ENCODE data around the gene DHX35. TPM values are rescaled to one million over a fixed set of nuclear protein-coding genes. Genes with fewer than 3 reads are reported as not detected.

DHX35 gene
- total and polyA plus RNA-seq, 2 experiments from 2014 or later, result 8.3 to 25.9 TPM

DNA sequence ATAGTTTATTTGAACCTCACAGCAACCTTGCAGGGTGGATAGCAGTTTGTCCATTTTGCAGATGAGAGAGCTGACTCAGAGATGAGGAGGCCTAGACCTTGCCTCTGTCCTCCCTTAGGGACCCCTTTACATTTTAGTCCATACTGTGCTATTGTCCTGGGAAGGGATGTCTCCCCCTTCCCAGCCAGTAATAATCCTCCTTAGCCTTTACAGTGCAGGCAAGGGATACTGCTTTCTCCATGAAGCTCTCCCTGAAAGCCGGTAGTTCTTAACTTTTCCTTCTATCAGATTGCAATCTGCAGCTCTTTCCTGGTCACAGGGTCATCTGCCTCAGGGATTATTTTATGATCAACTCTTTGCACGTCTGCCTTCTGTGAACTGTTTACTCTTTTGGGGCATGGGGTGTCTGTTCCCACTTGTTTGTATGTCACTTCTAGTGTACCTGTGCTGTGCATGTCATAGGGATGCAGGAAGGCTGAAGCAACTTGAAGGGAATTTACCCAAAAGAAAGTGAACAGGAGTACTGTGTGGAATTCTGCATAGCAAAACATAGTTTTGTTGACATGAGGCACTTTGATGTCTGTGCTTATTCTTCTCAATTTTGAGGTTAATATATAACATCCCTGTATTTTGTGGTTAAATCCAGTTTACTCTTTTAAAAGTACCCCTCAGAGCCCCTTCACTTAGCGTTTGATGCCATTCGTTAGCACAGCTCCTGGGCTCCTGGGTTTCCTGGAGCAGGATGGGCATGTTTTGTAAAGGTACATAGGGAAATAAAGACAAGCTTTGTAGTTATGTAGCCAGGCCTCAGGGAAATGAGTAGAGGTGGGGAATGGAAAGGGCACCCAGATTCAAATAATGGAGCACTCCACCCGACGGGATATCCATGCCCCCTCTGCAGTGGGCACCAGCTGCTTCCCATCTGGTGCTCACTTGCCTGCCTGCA, 38.1 kb downstream of the DHX35 start:
- Mint-ChIP-seq H3K27ac (no peak overlapping the region), H3K27me3 (ENCODE audit: insufficient read depth, low read depth, poor library complexity) (no peaks in the 10 kb centered on the region), H3K4me3 (no peak overlapping the region), H3K4me1 (no peaks in the 10 kb centered on the region), H3K36me3 (ENCODE audit: low read depth) (peaks cover 45% of the 10 kb centered on the region), H3K9me3 (no peaks in the 10 kb centered on the region)
- Histone ChIP-seq H3K27ac (ENCODE audit: low read depth) (no peak overlapping the region), H2AFZ (no peak overlapping the region), H3K27me3 (ENCODE audit: insufficient read depth) (no peaks in the 10 kb centered on the region), H3F3A (replicated peaks; ENCODE audit: low read depth) (no peaks in the 10 kb centered on the region), H4K20me1 (replicated peaks; ENCODE audit: insufficient read depth) (peaks cover 4% of the 10 kb centered on the region; the same call in 1 of the 2 replicates), H3K9me2 (ENCODE audit: insufficient read depth) (no peaks in the 10 kb centered on the region), H3K4me1 (ENCODE audit: insufficient read depth) (no peaks in the 10 kb centered on the region), H3K36me3 (ENCODE audit: insufficient read depth) (peaks cover 33% of the 10 kb centered on the region), H3K4me3 (no peak overlapping the region), H3K79me2 (replicated peaks; ENCODE audit: insufficient read depth) (no peaks in the 10 kb centered on the region), H3K4me2 (no peak overlapping the region)
- no peak for DNase-seq (ENCODE audit: low spot score)
- no peak for TF ChIP-seq ZNF114 (CRISPR knock-in tag; IDR thresholded peaks at IDR 0.05)
- TF ChIP-seq EZH2 (IDR thresholded peaks at IDR 0.05; ENCODE audit: low read depth, unreplicated experiment), result no peak
- TF ChIP-seq ZNF331 (CRISPR knock-in tag; IDR thresholded peaks at IDR 0.05; ENCODE audit: low read depth), result no peak
- TF ChIP-seq NANOG (IDR thresholded peaks at IDR 0.05; ENCODE audit: borderline replicate concordance), result no peak
- TF ChIP-seq, protein P1, sequence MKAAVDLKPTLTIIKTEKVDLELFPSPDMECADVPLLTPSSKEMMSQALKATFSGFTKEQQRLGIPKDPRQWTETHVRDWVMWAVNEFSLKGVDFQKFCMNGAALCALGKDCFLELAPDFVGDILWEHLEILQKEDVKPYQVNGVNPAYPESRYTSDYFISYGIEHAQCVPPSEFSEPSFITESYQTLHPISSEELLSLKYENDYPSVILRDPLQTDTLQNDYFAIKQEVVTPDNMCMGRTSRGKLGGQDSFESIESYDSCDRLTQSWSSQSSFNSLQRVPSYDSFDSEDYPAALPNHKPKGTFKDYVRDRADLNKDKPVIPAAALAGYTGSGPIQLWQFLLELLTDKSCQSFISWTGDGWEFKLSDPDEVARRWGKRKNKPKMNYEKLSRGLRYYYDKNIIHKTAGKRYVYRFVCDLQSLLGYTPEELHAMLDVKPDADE (IDR thresholded peaks at IDR 0.05), result no peak
- no peak for TF ChIP-seq POLR2AphosphoS5 (IDR thresholded peaks at IDR 0.05; ENCODE audit: low read depth)
- no peak for TF ChIP-seq EZH2phosphoT487 (IDR thresholded peaks at IDR 0.05; ENCODE audit: unreplicated experiment)
- TF ChIP-seq, protein P2, sequence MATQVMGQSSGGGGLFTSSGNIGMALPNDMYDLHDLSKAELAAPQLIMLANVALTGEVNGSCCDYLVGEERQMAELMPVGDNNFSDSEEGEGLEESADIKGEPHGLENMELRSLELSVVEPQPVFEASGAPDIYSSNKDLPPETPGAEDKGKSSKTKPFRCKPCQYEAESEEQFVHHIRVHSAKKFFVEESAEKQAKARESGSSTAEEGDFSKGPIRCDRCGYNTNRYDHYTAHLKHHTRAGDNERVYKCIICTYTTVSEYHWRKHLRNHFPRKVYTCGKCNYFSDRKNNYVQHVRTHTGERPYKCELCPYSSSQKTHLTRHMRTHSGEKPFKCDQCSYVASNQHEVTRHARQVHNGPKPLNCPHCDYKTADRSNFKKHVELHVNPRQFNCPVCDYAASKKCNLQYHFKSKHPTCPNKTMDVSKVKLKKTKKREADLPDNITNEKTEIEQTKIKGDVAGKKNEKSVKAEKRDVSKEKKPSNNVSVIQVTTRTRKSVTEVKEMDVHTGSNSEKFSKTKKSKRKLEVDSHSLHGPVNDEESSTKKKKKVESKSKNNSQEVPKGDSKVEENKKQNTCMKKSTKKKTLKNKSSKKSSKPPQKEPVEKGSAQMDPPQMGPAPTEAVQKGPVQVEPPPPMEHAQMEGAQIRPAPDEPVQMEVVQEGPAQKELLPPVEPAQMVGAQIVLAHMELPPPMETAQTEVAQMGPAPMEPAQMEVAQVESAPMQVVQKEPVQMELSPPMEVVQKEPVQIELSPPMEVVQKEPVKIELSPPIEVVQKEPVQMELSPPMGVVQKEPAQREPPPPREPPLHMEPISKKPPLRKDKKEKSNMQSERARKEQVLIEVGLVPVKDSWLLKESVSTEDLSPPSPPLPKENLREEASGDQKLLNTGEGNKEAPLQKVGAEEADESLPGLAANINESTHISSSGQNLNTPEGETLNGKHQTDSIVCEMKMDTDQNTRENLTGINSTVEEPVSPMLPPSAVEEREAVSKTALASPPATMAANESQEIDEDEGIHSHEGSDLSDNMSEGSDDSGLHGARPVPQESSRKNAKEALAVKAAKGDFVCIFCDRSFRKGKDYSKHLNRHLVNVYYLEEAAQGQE (IDR thresholded peaks at IDR 0.05; ENCODE audit: unreplicated experiment), result no peak
- TF ChIP-seq JUNB (IDR thresholded peaks at IDR 0.05; ENCODE audit: unreplicated experiment), result no peak
- TF ChIP-seq ZNF462 (CRISPR knock-in tag; IDR thresholded peaks at IDR 0.05), result no peak
- TF ChIP-seq STAT1 (IDR thresholded peaks at IDR 0.05; ENCODE audit: unreplicated experiment), result no peak
- ATAC-seq, result no peak
